ENCODE data around the gene CYBA. TPM values are rescaled to one million over a fixed set of nuclear protein-coding genes. Genes with fewer than 3 reads are reported as not detected.

The CYBA gene
- total RNA-seq, 1 donor from 2014 or later, result 140 TPM

DNA sequence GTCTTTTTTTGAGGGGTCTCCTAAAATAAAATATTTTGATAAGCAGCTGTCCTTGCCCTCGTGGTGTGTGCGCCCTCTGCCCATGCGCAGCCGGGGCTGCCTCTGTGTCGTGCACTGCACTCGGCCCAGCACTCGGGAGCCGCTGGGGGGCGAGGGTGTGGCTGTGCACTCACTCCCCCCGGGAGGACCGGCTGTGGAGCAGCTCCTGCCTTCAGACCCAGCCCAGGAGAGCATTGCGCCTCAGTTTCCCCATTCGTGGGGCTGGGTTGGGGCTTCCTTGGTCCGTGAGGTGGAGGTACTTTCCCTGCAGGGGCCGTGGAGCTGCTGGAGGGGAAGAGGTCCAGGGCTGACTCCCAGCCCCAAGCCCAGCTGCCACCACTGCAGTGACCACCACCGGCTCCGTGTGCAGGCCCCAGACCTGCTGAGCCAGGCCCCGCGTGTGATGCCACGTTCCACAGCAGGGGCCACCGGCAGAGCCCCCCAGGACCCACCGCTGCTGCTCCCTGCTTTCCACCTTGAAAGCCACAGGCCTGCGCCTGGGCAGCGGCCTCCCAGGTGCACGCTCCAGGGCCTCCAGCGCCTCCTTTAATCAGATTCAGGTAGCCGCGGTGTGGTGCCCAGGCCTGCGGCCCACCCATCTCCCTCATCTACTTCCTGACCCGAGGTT is 18.8 kb downstream of the CYBA start:
- H3K4me1 Mint-ChIP-seq (ENCODE audit: unreplicated experiment), result peaks cover 4% of the 10 kb centered on the region
- H3K27ac Mint-ChIP-seq (ENCODE audit: unreplicated experiment), result no peak overlapping the region
- DNase-seq (ENCODE audit: low spot score), result no peak
- TF ChIP-seq, protein P1, sequence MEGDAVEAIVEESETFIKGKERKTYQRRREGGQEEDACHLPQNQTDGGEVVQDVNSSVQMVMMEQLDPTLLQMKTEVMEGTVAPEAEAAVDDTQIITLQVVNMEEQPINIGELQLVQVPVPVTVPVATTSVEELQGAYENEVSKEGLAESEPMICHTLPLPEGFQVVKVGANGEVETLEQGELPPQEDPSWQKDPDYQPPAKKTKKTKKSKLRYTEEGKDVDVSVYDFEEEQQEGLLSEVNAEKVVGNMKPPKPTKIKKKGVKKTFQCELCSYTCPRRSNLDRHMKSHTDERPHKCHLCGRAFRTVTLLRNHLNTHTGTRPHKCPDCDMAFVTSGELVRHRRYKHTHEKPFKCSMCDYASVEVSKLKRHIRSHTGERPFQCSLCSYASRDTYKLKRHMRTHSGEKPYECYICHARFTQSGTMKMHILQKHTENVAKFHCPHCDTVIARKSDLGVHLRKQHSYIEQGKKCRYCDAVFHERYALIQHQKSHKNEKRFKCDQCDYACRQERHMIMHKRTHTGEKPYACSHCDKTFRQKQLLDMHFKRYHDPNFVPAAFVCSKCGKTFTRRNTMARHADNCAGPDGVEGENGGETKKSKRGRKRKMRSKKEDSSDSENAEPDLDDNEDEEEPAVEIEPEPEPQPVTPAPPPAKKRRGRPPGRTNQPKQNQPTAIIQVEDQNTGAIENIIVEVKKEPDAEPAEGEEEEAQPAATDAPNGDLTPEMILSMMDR (IDR thresholded peaks at IDR 0.05; ENCODE audit: unreplicated experiment), result no peak
- H3K9me3 Mint-ChIP-seq (ENCODE audit: unreplicated experiment), result no peaks in the 10 kb centered on the region
- peak overlapping the region; percentile 71 for H3K4me3 Mint-ChIP-seq (ENCODE audit: unreplicated experiment)
- H3K36me3 Mint-ChIP-seq (ENCODE audit: low read depth, unreplicated experiment), result peaks cover 19% of the 10 kb centered on the region
- H3K27me3 Mint-ChIP-seq (ENCODE audit: unreplicated experiment), result peaks cover 16% of the 10 kb centered on the region

DNA sequence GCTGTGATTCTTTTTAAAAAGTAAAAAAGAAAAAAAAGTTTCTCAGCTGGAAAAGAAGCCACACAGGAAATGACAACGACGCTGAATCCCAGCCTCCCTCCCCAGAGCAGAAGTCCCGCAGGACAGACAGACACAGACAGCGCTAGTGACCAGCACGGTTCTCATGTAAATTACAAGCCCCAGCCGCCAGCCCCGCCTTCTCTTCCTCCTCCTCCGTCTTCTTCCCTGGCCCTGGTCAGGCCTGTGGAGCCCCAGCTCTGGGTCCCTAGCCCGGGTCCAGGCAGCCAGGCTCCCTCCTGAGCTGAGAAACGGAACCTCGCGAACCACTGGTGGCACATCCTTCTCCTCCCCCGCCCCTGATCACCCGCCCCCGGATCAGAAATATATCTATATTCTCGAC is 19.5 kb downstream of the CYBA start:
- no peak for DNase-seq (ENCODE audit: low spot score)
- H3K9me3 Mint-ChIP-seq (ENCODE audit: unreplicated experiment), result no peaks in the 10 kb centered on the region
- H3K27ac Mint-ChIP-seq (ENCODE audit: unreplicated experiment), result no peak overlapping the region
- no peak overlapping the region for H3K4me3 Mint-ChIP-seq (ENCODE audit: unreplicated experiment)
- TF ChIP-seq, protein P1 (IDR thresholded peaks at IDR 0.05; ENCODE audit: unreplicated experiment), result no peak
- H3K4me1 Mint-ChIP-seq (ENCODE audit: unreplicated experiment), result peaks cover 4% of the 10 kb centered on the region
- peaks cover 21% of the 10 kb centered on the region for H3K36me3 Mint-ChIP-seq (ENCODE audit: low read depth, unreplicated experiment)
- peaks cover 15% of the 10 kb centered on the region for H3K27me3 Mint-ChIP-seq (ENCODE audit: unreplicated experiment)

DNA sequence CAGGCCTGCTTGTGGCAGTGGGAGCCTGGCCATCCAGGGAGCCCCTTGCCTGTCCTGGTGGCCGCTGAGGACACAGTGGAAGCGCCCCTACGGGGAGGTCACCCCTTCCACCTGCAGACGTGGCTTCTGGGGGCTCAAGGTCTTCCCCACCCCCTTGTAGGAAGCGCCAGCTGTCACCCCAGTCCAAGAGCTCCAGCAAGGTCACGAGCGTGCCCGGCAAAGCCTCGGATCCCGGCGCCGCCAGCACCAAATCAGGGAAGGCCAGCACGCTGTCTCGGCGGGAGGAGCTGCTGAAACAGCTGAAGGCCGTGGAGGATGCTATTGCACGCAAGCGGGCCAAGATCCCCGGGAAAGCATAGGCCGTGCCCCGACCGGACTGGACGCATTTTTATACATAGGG is 19.9 kb downstream of the CYBA start:
- Mint-ChIP-seq H3K4me1 (ENCODE audit: unreplicated experiment) (peaks cover 4% of the 10 kb centered on the region), H3K4me3 (ENCODE audit: unreplicated experiment) (no peak overlapping the region)

DNA sequence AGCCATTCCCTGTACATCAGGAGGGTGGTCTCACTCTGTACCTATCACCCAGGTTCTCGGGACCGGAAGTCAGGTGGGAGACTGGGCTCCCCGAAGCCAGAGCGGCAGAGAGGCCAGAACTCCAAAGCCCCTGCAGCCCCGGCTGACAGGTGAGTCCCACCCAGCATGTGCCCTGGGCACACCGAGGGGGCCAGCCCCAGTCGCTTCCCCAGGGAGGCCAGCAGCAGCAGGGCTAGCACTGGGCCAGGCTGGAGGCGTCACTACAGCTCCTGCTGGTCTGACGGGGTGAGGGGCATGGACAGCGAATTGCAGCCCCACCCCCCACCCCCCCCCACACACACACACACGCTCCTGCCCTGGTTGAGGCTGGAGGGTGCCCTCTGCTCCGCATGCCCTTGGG is 20.4 kb downstream of the CYBA start:
- Mint-ChIP-seq H3K4me3 (ENCODE audit: unreplicated experiment) (no peak overlapping the region), H3K27ac (ENCODE audit: unreplicated experiment) (no peak overlapping the region), H3K27me3 (ENCODE audit: unreplicated experiment) (peaks cover 9% of the 10 kb centered on the region), H3K9me3 (ENCODE audit: unreplicated experiment) (no peaks in the 10 kb centered on the region), H3K4me1 (ENCODE audit: unreplicated experiment) (peaks cover 4% of the 10 kb centered on the region), H3K36me3 (ENCODE audit: low read depth, unreplicated experiment) (peaks cover 24% of the 10 kb centered on the region)
- TF ChIP-seq, protein P1 (IDR thresholded peaks at IDR 0.05; ENCODE audit: unreplicated experiment), result no peak
- DNase-seq (ENCODE audit: low spot score), result no peak

More for the DNA sequence above, 19.9 kb downstream of the CYBA start:
- peaks cover 11% of the 10 kb centered on the region for H3K27me3 Mint-ChIP-seq (ENCODE audit: unreplicated experiment)
- H3K36me3 Mint-ChIP-seq (ENCODE audit: low read depth, unreplicated experiment), result peaks cover 24% of the 10 kb centered on the region
- TF ChIP-seq, protein P1 (IDR thresholded peaks at IDR 0.05; ENCODE audit: unreplicated experiment), result no peak
- no peak overlapping the region for H3K27ac Mint-ChIP-seq (ENCODE audit: unreplicated experiment)
- no peak for DNase-seq (ENCODE audit: low spot score)
- H3K9me3 Mint-ChIP-seq (ENCODE audit: unreplicated experiment), result no peaks in the 10 kb centered on the region

DNA sequence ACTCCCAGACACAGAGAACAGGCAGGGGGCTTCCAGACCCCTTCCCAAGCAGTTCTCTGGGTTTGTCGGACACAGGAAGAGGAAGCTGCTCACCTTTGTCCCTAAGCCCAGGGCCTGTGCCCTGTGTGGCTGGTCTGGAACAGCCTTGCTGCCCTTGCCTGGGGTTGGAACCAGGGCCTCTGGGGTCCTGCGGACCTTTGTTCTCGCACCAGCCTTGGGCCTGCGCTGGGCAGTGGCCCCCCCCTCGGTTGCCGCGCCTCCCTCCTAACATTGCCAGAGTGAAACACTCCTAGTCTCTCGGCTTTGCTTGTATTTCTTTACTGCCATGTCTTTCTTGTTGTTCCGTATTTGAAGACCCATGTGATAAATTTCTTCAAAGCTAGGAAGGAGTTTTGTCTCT is 21.0 kb downstream of the CYBA start:
- Mint-ChIP-seq H3K4me1 (ENCODE audit: unreplicated experiment) (peaks cover 4% of the 10 kb centered on the region), H3K4me3 (ENCODE audit: unreplicated experiment) (peak overlapping the region; percentile 19), H3K27ac (ENCODE audit: unreplicated experiment) (peak overlapping the region; percentile 19), H3K36me3 (ENCODE audit: low read depth, unreplicated experiment) (peaks cover 24% of the 10 kb centered on the region), H3K9me3 (ENCODE audit: unreplicated experiment) (no peaks in the 10 kb centered on the region), H3K27me3 (ENCODE audit: unreplicated experiment) (peaks cover 8% of the 10 kb centered on the region)
- TF ChIP-seq, protein P1 (IDR thresholded peaks at IDR 0.05; ENCODE audit: unreplicated experiment), result no peak
- no peak for DNase-seq (ENCODE audit: low spot score)

All from endothelial cell (in vitro differentiated cells).